Epidermal melanocyte (primary cell): ENCODE measurements around the gene OR4F3.
"Not testable (repeated sequence)": the region's sequence is repeated elsewhere in the genome, so short reads cannot be mapped to it uniquely, and the experiment has no call there.

Experiments used
- DNase-seq: peaks from one replicate; pipeline ENCODE4 v3.0.0; 2011; ENCODE audit warnings: low spot score; ENCODE audit not compliant: insufficient read length

OR4F3 gene

GRCh38 chr5:181366968-181367367, at the start of gene OR4F3:
OR4F3 (plus strand) TSS chr5:181367268.
- not testable (repeated sequence) for DNase-seq
